ENCODE measurements around the gene RFTN1. TPM values are rescaled to one million over a fixed set of nuclear protein-coding genes. Genes with fewer than 3 reads are reported as not detected.

RFTN1 gene
- total and polyA plus RNA-seq, 2 of the 8 experiments (the other 6 are each of a cell fraction or from before 2014, with no cell fraction given) = 4.6 to 6.7 TPM

- Histone ChIP-seq H2BK20ac (ENCODE audit: low read length) (no peak overlapping the region), H3K4ac (replicated peaks; ENCODE audit: insufficient read length, low read depth, low read length) (no peak overlapping the region), H3K79me2 (ENCODE audit: control insufficient read depth in 1 of 2, insufficient read depth in 2 of 2, low read length in 2 of 2) (no peaks in the 10 kb centered on the region), H4K8ac (ENCODE audit: extremely low read depth, insufficient read depth, low read length) (no peak overlapping the region), H4K5ac (ENCODE audit: insufficient read length, low read depth, low read length) (no peak overlapping the region), H3K23ac (ENCODE audit: insufficient read length) (no peak overlapping the region), H2BK5ac (ENCODE audit: low read depth, low read length) (no peak overlapping the region), H3K27ac (ENCODE audit: low read depth, low read length) (no peak overlapping the region), H3K27me3 (replicated peaks in 1 of 4; ENCODE audit: control insufficient read depth in 3 of 4, extremely low read depth in 1 of 4, insufficient read depth in 3 of 4, low read length in 3 of 4) (no peaks in the 10 kb centered on the region), H3K56ac (replicated peaks; ENCODE audit: insufficient read length, low read depth, low read length) (no peak overlapping the region), H3K4me1 (replicated peaks in 1 of 4; ENCODE audit: control insufficient read depth in 3 of 4, insufficient read depth in 4 of 4, low read length in 3 of 4) (no peaks in the 10 kb centered on the region), H3K79me1 (ENCODE audit: low read depth, low read length) (0 out of 2 replicates have a peak, but pooled peaks cover 1% of the 10 kb centered on the region), H3K4me3 (ENCODE audit: extremely low read depth in 1 of 4, insufficient read depth in 2 of 4, low read depth in 3 of 4, low read length in 4 of 4) (no peak overlapping the region), H3K4me2 (ENCODE audit: insufficient read depth in 1 of 2, low read depth in 2 of 2, low read length in 2 of 2) (no peak overlapping the region), H4K20me1 (replicated peaks in 1 of 2; ENCODE audit: control insufficient read depth in 1 of 2, insufficient read depth in 2 of 2, low read length in 2 of 2) (peaks cover 0 to 1% of the 10 kb centered on the region in 2 experiments), H2BK120ac (replicated peaks; ENCODE audit: low read depth, low read length) (no peak overlapping the region), H3K9me3 (ENCODE audit: insufficient read depth in 2 of 2, low read depth in 1 of 2, low read length in 1 of 2) (no peaks in the 10 kb centered on the region), H3K23me2 (ENCODE audit: low read depth, low read length) (no peaks in the 10 kb centered on the region), H2AFZ (ENCODE audit: low read length) (no peak overlapping the region), H4K91ac (replicated peaks; ENCODE audit: insufficient read length, low read length) (no peak overlapping the region), H3K9ac (replicated peaks in 1 of 4; ENCODE audit: extremely low read depth in 1 of 4, low read depth in 3 of 4, low read length in 3 of 4) (no peak overlapping the region), H2BK12ac (ENCODE audit: low read depth, low read length) (no peak overlapping the region), H3K14ac (ENCODE audit: insufficient read length) (no peak overlapping the region), H3K36me3 (ENCODE audit: control insufficient read depth in 2 of 4, insufficient read depth in 4 of 4, low read length in 3 of 4) (peaks cover 0 to 8% (median 5%) of the 10 kb centered on the region in 4 experiments; a peak in 5 of 8 replicates), H2AK5ac (ENCODE audit: low read depth, low read length) (no peak overlapping the region), H2BK15ac (ENCODE audit: low read length) (no peak overlapping the region), H3K18ac (ENCODE audit: extremely low read depth, low read length) (no peak overlapping the region)
- no peak for DNase-seq (ENCODE audit: low read depth in 1 of 2, low spot score in 2 of 2)
- WGBS, 2 experiments (ENCODE audit: extremely low coverage in 1 of 2, insufficient coverage in 1 of 2, insufficient read length in 1 of 2, insufficient replicate concordance in 2 of 2, low coverage in 1 of 2, low lambda C conversion rate in 2 of 2, missing lambda C conversion rate in 1 of 2) = 83% methylated on average over 3 of the region's 3 CpGs; no CpG with 5 or more reads in 1 of the 2 experiments
- ChIA-PET POLR2A (ENCODE audit: partially characterized antibody) (interaction anchor here (1.3 kb wide), 1 partner anchor 9 kb away, joined by 3 read pairs; no protein-coding TSS in a partner anchor), CTCF (ENCODE audit: partially characterized antibody) (interaction anchor here (0.5 to 6.8 kb wide), 16 partner anchors 9 to 1055 kb away, joined by 3 to 106 read pairs (median 7); no protein-coding TSS in a partner anchor)
- no peak for FAIRE-seq
- no peak for TF ChIP-seq BRCA1 (IDR thresholded peaks at IDR 0.05; ENCODE audit: low read depth, low read length)
- no peak for TF ChIP-seq YY1 (IDR thresholded peaks at IDR 0.05; ENCODE audit: low read depth, low read length)
- TF ChIP-seq BACH1 (IDR thresholded peaks at IDR 0.05; ENCODE audit: low read length) = no peak
- no peak for TF ChIP-seq RBBP5 (IDR thresholded peaks at IDR 0.05; ENCODE audit: borderline replicate concordance, low read depth, low read length)
- no peak for TF ChIP-seq ZNF274 (IDR thresholded peaks at IDR 0.05; ENCODE audit: borderline replicate concordance, extremely low read depth, low read length)
- TF ChIP-seq TEAD4 (IDR thresholded peaks at IDR 0.05; ENCODE audit: low read depth, low read length) = no peak
- TF ChIP-seq SAP30 (IDR thresholded peaks at IDR 0.05; ENCODE audit: insufficient read depth, insufficient replicate concordance, low read length) = no peak
- TF ChIP-seq CEBPB (IDR thresholded peaks at IDR 0.05; ENCODE audit: low read depth, low read length) = no peak
- no peak for TF ChIP-seq CHD1 (IDR thresholded peaks at IDR 0.05; ENCODE audit: low read depth, low read length)
- TF ChIP-seq CHD2 (IDR thresholded peaks at IDR 0.05; ENCODE audit: low read length) = no peak
- TF ChIP-seq RXRA (IDR thresholded peaks at IDR 0.05; ENCODE audit: insufficient read depth, low read depth, low read length) = no peak
- no peak for TF ChIP-seq RNF2 (IDR thresholded peaks at IDR 0.05; ENCODE audit: borderline replicate concordance, low read depth, low read length, missing control alignments, poor library complexity, severe bottlenecking)
- no peak for TF ChIP-seq JUN (IDR thresholded peaks at IDR 0.05; ENCODE audit: low read depth, low read length)
- TF ChIP-seq, protein P1, sequence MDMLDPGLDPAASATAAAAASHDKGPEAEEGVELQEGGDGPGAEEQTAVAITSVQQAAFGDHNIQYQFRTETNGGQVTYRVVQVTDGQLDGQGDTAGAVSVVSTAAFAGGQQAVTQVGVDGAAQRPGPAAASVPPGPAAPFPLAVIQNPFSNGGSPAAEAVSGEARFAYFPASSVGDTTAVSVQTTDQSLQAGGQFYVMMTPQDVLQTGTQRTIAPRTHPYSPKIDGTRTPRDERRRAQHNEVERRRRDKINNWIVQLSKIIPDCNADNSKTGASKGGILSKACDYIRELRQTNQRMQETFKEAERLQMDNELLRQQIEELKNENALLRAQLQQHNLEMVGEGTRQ (IDR thresholded peaks at IDR 0.05; ENCODE audit: low read length) = no peak
These were observed 192.8 kb downstream of the RFTN1 start for GRCh38 chr3:16320711-16321110.

All from H1 (cell line).